ENCODE data around the gene MOK.

DNA sequence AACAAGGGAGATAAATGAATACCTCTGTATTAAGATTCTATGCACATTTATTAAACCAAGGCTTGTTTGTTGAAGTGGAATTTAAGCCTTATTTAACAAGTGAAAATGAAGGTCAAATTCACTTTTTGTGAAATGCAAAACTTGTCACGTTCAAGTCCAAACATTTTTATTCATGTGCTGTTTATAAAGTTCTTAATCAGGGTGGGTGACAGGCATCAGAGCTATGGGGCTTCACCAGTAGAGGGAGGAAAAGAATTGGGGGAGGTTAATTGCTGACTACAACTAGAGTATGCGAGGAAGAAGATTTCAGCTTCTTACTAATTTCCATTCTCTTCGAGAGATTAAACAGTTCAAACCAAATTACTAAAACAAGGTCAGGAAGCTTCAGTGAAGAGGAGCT lies 9.7 kb downstream of the MOK start:
- TF ChIP-seq, protein P1, sequence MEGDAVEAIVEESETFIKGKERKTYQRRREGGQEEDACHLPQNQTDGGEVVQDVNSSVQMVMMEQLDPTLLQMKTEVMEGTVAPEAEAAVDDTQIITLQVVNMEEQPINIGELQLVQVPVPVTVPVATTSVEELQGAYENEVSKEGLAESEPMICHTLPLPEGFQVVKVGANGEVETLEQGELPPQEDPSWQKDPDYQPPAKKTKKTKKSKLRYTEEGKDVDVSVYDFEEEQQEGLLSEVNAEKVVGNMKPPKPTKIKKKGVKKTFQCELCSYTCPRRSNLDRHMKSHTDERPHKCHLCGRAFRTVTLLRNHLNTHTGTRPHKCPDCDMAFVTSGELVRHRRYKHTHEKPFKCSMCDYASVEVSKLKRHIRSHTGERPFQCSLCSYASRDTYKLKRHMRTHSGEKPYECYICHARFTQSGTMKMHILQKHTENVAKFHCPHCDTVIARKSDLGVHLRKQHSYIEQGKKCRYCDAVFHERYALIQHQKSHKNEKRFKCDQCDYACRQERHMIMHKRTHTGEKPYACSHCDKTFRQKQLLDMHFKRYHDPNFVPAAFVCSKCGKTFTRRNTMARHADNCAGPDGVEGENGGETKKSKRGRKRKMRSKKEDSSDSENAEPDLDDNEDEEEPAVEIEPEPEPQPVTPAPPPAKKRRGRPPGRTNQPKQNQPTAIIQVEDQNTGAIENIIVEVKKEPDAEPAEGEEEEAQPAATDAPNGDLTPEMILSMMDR (IDR thresholded peaks at IDR 0.05) = peak in 1 of 6 experiments; percentile 9
- TF ChIP-seq POLR2A (IDR thresholded peaks at IDR 0.05) = no peak
